Calu3 (cell line): ENCODE results near the gene TNFSF13B. TPM values are rescaled to one million over a fixed set of nuclear protein-coding genes. Genes with fewer than 3 reads are reported as not detected.

ENCODE experiments used
- BruUV-seq: library from RNA; stranded (reverse); fragments of 400-500 nt; replicated peaks from 2 replicates; lab custom pipeline; 2021; lab: Mats Ljungman, UMichigan
- CTCF ChIA-PET: fragments of 300-600 bp; sonication (Branson Sonifier 250); formaldehyde crosslinking; loops from one replicate; lab custom pipeline; 2022; ENCODE audit warnings: antibody characterized with exemption; lab: Charles Lee
- DNase-seq: peaks from one replicate; pipeline ENCODE4 v3.0.0; 2022
- H3K27ac Mint-ChIP-seq: one replicate; pipeline ENCODE4 v1.8.0; 2022; ENCODE audit warnings: mixed read lengths; ENCODE audit not compliant: unreplicated experiment
- H3K27me3 Mint-ChIP-seq: one replicate; pipeline ENCODE4 v1.8.0; 2022; ENCODE audit warnings: mixed read lengths; ENCODE audit not compliant: unreplicated experiment
- H3K36me3 Mint-ChIP-seq: one replicate; pipeline ENCODE4 v1.8.0; 2022; ENCODE audit warnings: mild to moderate bottlenecking, moderate library complexity, mixed read lengths; ENCODE audit not compliant: insufficient read depth, unreplicated experiment
- H3K4me1 Mint-ChIP-seq: one replicate; pipeline ENCODE4 v1.8.0; 2022; ENCODE audit warnings: mild to moderate bottlenecking, low read depth, mixed read lengths; ENCODE audit not compliant: unreplicated experiment
- H3K4me3 Mint-ChIP-seq: one replicate; pipeline ENCODE4 v1.8.0; 2022; ENCODE audit warnings: mild to moderate bottlenecking, low read depth, moderate library complexity, mixed read lengths; ENCODE audit not compliant: unreplicated experiment
- H3K9me3 Mint-ChIP-seq: one replicate; pipeline ENCODE4 v1.8.0; 2022; ENCODE audit warnings: low read depth, mixed read lengths; ENCODE audit not compliant: unreplicated experiment
- CTCF ChIP-seq: fragments of 200-600 bp; IDR thresholded peaks from one replicate; pipeline ENCODE4 v1.8.0; 2022; ENCODE audit warnings: antibody characterized with exemption; ENCODE audit not compliant: unreplicated experiment
- intact Hi-C: fragments of 100-400 bp; cut with micrococcal nuclease; formaldehyde crosslinking; loops from one replicate; pipeline ENCODE4 v1.10.0; 2022; ENCODE audit not compliant: unreplicated experiment
- total RNA-seq: library from RNA; stranded (reverse); gene quantifications from 2 replicates; pipeline ENCODE4 v1.2.3, GENCODE V29; 2022

The TNFSF13B gene
- total RNA-seq, 1 experiment from 2014 or later, result 0.97 TPM

GRCh38 chr13:108346376-108346775, 76.9 kb downstream of the TNFSF13B start:
- Mint-ChIP-seq H3K36me3 (no peaks in the 10 kb centered on the region), H3K27me3 (no peaks in the 10 kb centered on the region), H3K4me1 (peaks cover 10% of the 10 kb centered on the region), H3K27ac (no peak overlapping the region), H3K4me3 (no peak overlapping the region), H3K9me3 (no peaks in the 10 kb centered on the region)
- CTCF ChIA-PET, result no interaction called here
- no TSS peak for BruUV-seq
- no peak for TF ChIP-seq CTCF
- intact Hi-C loops, result no loop called here
- peak; percentile 0 for DNase-seq

GRCh38 chr13:108349269-108349668, 79.8 kb downstream of the TNFSF13B start:
- Mint-ChIP-seq H3K9me3 (no peaks in the 10 kb centered on the region), H3K4me3 (no peak overlapping the region), H3K36me3 (no peaks in the 10 kb centered on the region), H3K4me1 (peaks cover 10% of the 10 kb centered on the region), H3K27ac (no peak overlapping the region), H3K27me3 (no peaks in the 10 kb centered on the region)
- no peak for TF ChIP-seq CTCF
- no TSS peak for BruUV-seq
- DNase-seq, result no peak
- CTCF ChIA-PET, result no interaction called here
- intact Hi-C loops, result no loop called here

GRCh38 chr13:108350579-108350978, 81.1 kb downstream of the TNFSF13B start:
- no peak for TF ChIP-seq CTCF
- no peak overlapping the region for H3K27ac Mint-ChIP-seq

GRCh38 chr13:108352599-108352998, 83.1 kb downstream of the TNFSF13B start:
- peaks cover 11% of the 10 kb centered on the region for H3K4me1 Mint-ChIP-seq
- TF ChIP-seq CTCF, result no peak
- no TSS peak for BruUV-seq
- no peaks in the 10 kb centered on the region for H3K36me3 Mint-ChIP-seq
- DNase-seq, result no peak
- no peak overlapping the region for H3K4me3 Mint-ChIP-seq
- no peaks in the 10 kb centered on the region for H3K27me3 Mint-ChIP-seq
- CTCF ChIA-PET, result interaction anchor here (1.6 kb wide), 1 partner anchor 10 kb away, joined by 5 read pairs; no protein-coding TSS in a partner anchor
- peaks cover 2% of the 10 kb centered on the region for H3K9me3 Mint-ChIP-seq
- intact Hi-C loops, result no loop called here
- no peak overlapping the region for H3K27ac Mint-ChIP-seq

More at GRCh38 chr13:108350579-108350978, 81.1 kb downstream of the TNFSF13B start:
- Mint-ChIP-seq H3K4me3 (no peak overlapping the region), H3K36me3 (no peaks in the 10 kb centered on the region), H3K4me1 (peaks cover 21% of the 10 kb centered on the region), H3K9me3 (peaks cover 2% of the 10 kb centered on the region), H3K27me3 (no peaks in the 10 kb centered on the region)
- CTCF ChIA-PET, result no interaction called here
- no peak for DNase-seq
- intact Hi-C loops, result no loop called here
- no TSS peak for BruUV-seq
